Measurements from ENCODE around the gene ACO2.

- TF ChIP-seq CTCF (IDR thresholded peaks at IDR 0.05) (no peak), POLR2AphosphoS5 (IDR thresholded peaks at IDR 0.05) (no peak)
These were observed 104.8 kb downstream of the ACO2 start for GRCh38 chr22:41573677-41574076.

Measured in prostate gland (tissue), 2 donors.